K562 (cell line): ENCODE data around the gene DENND4C. TPM values are rescaled to one million over a fixed set of nuclear protein-coding genes. Genes with fewer than 3 reads are reported as not detected.
A peak's percentile ranks its signal among the peaks of the same experiment; 100 is the strongest.

Experiments
- CBX1 ChIP-seq: sonication (generic); IDR thresholded peaks from 2 replicates; pipeline ENCODE4 v1.6.1; 2016; ENCODE audit warnings: antibody characterized with exemption, low read depth, mild to moderate bottlenecking
- JUN ChIP-seq, 2 experiments: sonication (generic) in 1 of 2; formaldehyde crosslinking in 1 of 2; IDR thresholded peaks; 2 replicates each; pipeline versions ENCODE4 v1.6.1 to v1.8.0; 2012 to 2022; ENCODE audit warnings: borderline replicate concordance in 2 of 2, mild to moderate bottlenecking in 2 of 2, improper control_type of control experiment in 1 of 2, low read depth in 1 of 2, low read length in 1 of 2, missing genetic modification reagents in 1 of 2
- MGA ChIP-seq: fragments of 450-650 bp; IDR thresholded peaks from 2 replicates; pipeline ENCODE4 v1.6.1; 2016; ENCODE audit warnings: mild to moderate bottlenecking, moderate library complexity
- NKRF ChIP-seq: fragments of 450-650 bp; IDR thresholded peaks from 2 replicates; pipeline ENCODE4 v1.6.1; 2016; ENCODE audit warnings: borderline replicate concordance
- SMARCA4 ChIP-seq: fragments of 450-650 bp; IDR thresholded peaks from 2 replicates; pipeline ENCODE4 v1.6.1; 2016
- ZKSCAN1 ChIP-seq: fragments of 150-350 bp; IDR thresholded peaks from 2 replicates; pipeline ENCODE4 v1.6.1; 2016; ENCODE audit warnings: low read depth, low read length
- polyA plus RNA-seq, 8 experiments: library from polyadenylated mRNA; depleted of rRNA in 4 of 8; stranded (reverse) in 5 of 8; unstranded in 3 of 8; fragments of >200 nt; fragmentation: Nextera tagmentation in 2 of 8; fragmentation: Illumina TruSeq in 1 of 8; extraction: Ambion mirVana in 2 of 8; extraction: Trizol in 1 of 8; gene quantifications; 2 replicates each; pipeline versions ENCODE4 v1.2.1 to v1.2.3, GENCODE V29; 2011 to 2014; ENCODE audit warnings: inconsistent platforms in 1 of 8, missing spikeins in 1 of 8
- total RNA-seq, 7 experiments: library from RNA; depleted of rRNA in 6 of 7; stranded (reverse); fragments of >200 nt in 6 of 7; fragmentation: Illumina TruSeq in 2 of 7; extraction: Trizol in 2 of 7; gene quantifications; 2 replicates each; pipeline versions ENCODE4 v1.2.1 to v1.2.3, GENCODE V29; 2011 to 2021; ENCODE audit warnings: low replicate concordance in 1 of 7

Gene DENND4C
- total and polyA plus RNA-seq, 9 of the 15 experiments (the other 6 are each of a cell fraction or from before 2014, with no cell fraction given): 4.8 to 31.8 (median 13.9) TPM

- TF ChIP-seq MGA (peak; percentile 61), JUN (IDR thresholded peaks at IDR 0.05; ENCODE audit: borderline replicate concordance, low read depth, low read length) (no peak), JUN (CRISPR knock-in tag; IDR thresholded peaks at IDR 0.05; ENCODE audit: borderline replicate concordance) (no peak), ZKSCAN1 (no peak), CBX1 (no peak), NKRF (no peak), SMARCA4 (no peak)
Observed at GRCh38 chr9:19408693-19409400, 178.4 kb downstream of the DENND4C start, which contains the start of gene ACER2 (continued).
